ENCODE measurements around the gene NSF.
"Not testable (repeated sequence)": the region's sequence is repeated elsewhere in the genome, so short reads cannot be mapped to it uniquely, and the experiment has no call there.

The NSF gene

DNA sequence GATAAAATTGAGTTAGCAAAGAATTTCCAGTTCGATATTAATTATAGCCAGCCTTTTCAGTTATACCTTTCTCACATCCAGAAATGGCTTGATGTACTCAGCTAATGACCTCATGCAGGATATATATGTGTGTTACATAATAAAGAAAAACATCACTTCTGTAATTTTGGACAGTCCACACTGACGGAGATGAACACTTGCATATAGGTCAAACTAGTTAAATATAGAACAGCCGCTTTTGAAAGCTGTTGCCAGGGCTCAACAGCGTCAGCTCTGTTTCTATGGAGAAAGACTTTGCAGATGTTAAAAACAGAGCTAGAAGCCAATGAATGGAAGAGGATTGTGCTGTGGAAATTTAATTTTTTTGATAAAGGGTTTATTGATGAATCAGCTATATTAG lies 94.8 kb downstream of the NSF start:
- H2AFZ ChIP-seq (ENCODE audit: low read depth, low read length); H4K20me1 ChIP-seq (ENCODE audit: insufficient read depth, low read length); H3K9me3 ChIP-seq (ENCODE audit: insufficient read depth, low read length); H3K4me1 ChIP-seq (ENCODE audit: low read length); H3K9ac ChIP-seq (ENCODE audit: low read length); H3K36me3 ChIP-seq (replicated peaks; ENCODE audit: low read depth, low read length); H3K4me2 ChIP-seq (ENCODE audit: low read length); H3K4me3 ChIP-seq (ENCODE audit: low read length); H3K79me2 ChIP-seq (ENCODE audit: low read length); H3K27me3 ChIP-seq (ENCODE audit: low read depth, low read length); H3K27ac ChIP-seq (ENCODE audit: low read length): not testable (repeated sequence)

DNA sequence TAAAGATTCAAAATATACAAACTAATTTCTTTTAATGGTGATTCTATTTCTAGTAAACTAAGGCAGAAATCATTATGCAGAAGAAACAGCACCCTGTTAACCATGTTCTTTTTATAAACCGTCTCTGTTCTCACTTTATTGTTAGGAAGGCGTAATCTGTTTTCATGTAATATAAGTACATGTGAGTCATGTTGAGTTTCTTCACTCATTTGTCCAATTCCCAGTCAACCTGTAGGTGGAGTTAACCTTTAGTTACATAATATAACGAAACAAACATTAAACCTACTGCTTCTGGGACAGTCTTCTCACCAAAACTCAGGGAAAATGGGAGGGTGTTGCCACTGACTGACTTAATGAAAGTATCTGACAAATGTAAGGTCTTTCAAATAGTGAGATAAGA lies 101.7 kb downstream of the NSF start:
- H3K4me3 ChIP-seq (ENCODE audit: low read length); H3K36me3 ChIP-seq (replicated peaks; ENCODE audit: low read depth, low read length); H4K20me1 ChIP-seq (ENCODE audit: insufficient read depth, low read length); H3K4me1 ChIP-seq (ENCODE audit: low read length); H2AFZ ChIP-seq (ENCODE audit: low read depth, low read length); H3K27me3 ChIP-seq (ENCODE audit: low read depth, low read length); H3K9me3 ChIP-seq (ENCODE audit: insufficient read depth, low read length); H3K4me2 ChIP-seq (ENCODE audit: low read length); H3K79me2 ChIP-seq (ENCODE audit: low read length); H3K9ac ChIP-seq (ENCODE audit: low read length): not testable (repeated sequence)
- peak overlapping the region; percentile 50 for H3K27ac ChIP-seq (ENCODE audit: low read length)

DNA sequence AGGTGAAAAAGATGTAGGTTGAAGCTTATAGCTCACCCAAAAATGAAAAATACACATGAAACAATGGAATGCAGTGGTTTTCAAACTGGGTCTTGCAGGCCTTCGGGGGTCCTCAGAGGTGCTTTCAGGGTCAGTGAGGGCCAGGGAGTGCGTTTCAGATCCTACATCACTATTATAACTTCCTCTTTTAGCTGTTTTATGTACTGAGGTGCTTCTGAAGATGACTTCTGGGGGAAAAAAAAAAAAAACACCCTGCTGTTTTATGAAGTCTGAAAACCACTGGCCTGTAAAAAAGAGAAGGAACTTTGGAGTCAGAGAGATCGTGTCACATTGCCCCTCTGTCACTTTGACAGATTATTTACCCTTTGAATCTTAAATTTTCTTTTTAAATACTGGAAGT lies 102.8 kb downstream of the NSF start:
- H2AFZ ChIP-seq (ENCODE audit: low read depth, low read length); H3K36me3 ChIP-seq (replicated peaks; ENCODE audit: low read depth, low read length); H3K4me2 ChIP-seq (ENCODE audit: low read length); H3K79me2 ChIP-seq (ENCODE audit: low read length); H4K20me1 ChIP-seq (ENCODE audit: insufficient read depth, low read length); H3K4me3 ChIP-seq (ENCODE audit: low read length); H3K9ac ChIP-seq (ENCODE audit: low read length); H3K27me3 ChIP-seq (ENCODE audit: low read depth, low read length); H3K9me3 ChIP-seq (ENCODE audit: insufficient read depth, low read length); H3K4me1 ChIP-seq (ENCODE audit: low read length): not testable (repeated sequence)
- peak overlapping the region; percentile 73 for H3K27ac ChIP-seq (ENCODE audit: low read length)

DNA sequence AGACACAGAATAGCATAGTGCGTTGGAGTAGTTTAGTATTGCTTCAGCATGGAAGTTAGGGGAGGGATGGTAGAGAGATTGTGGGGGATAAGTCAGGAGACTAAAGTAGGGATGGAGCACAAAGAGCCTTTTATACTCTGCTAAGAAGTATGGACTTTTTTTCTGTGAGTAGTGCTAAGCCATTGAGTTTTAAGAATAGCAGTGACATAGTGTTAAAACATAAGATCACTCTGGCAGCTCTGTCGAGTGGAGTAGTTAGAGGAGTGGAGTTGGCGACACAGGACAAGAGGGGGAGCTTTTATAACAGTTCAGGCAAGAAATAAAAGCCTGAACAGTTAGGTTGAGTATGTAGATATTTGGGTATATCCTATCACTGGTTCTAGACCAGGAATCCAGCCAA lies 106.1 kb downstream of the NSF start:
- H3K36me3 ChIP-seq (replicated peaks; ENCODE audit: low read depth, low read length); H3K27ac ChIP-seq (ENCODE audit: low read length); H3K4me2 ChIP-seq (ENCODE audit: low read length); H3K4me1 ChIP-seq (ENCODE audit: low read length); H2AFZ ChIP-seq (ENCODE audit: low read depth, low read length); H3K27me3 ChIP-seq (ENCODE audit: low read depth, low read length); H4K20me1 ChIP-seq (ENCODE audit: insufficient read depth, low read length); H3K9ac ChIP-seq (ENCODE audit: low read length); H3K4me3 ChIP-seq (ENCODE audit: low read length); H3K9me3 ChIP-seq (ENCODE audit: insufficient read depth, low read length); H3K79me2 ChIP-seq (ENCODE audit: low read length): not testable (repeated sequence)

DNA sequence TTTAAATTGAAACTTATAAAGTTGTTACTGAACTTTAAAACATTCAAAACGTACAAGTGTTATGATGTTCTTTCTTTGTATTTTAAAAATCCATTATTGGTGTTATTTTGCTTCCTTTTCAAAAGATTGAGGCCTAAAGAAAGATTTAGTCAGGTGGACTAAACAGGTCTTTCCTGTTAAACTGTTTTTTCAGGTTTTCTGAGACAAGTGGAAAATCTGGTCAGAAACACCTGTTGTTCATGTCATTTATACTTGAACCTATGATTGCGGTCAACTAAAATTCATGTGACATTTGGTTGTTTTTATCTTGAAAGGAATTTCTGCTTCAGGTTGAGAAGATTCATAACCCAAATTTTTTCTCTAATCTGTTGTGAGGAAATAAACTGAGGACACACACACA lies 108.5 kb downstream of the NSF start:
- H3K27me3 ChIP-seq (ENCODE audit: low read depth, low read length); H3K4me1 ChIP-seq (ENCODE audit: low read length); H3K4me3 ChIP-seq (ENCODE audit: low read length); H3K27ac ChIP-seq (ENCODE audit: low read length); H3K79me2 ChIP-seq (ENCODE audit: low read length); H3K9me3 ChIP-seq (ENCODE audit: insufficient read depth, low read length); H4K20me1 ChIP-seq (ENCODE audit: insufficient read depth, low read length); H3K4me2 ChIP-seq (ENCODE audit: low read length); H3K36me3 ChIP-seq (replicated peaks; ENCODE audit: low read depth, low read length); H2AFZ ChIP-seq (ENCODE audit: low read depth, low read length); H3K9ac ChIP-seq (ENCODE audit: low read length): not testable (repeated sequence)

DNA sequence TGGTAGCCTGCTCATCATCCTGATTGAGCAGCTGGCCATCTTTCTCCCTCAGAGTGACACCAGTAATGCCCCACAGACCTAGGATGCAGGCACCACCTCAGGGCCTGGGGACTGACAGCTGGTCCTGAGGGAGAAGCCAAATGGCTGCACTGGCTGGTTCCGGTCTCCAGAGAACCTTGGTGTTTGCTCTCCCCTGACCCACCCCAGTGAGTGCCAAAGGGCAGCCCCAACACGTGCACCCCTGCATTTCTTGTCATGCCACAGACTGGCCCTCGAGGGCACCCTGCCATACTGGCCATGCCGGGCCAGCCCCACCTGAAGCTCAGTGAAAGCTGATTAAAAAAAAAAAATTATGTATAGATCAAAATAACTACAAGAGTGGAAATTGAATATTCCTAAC lies 127.5 kb downstream of the NSF start:
- Histone ChIP-seq H3K4me3 (ENCODE audit: low read length) (no peak overlapping the region), H3K27ac (ENCODE audit: low read length) (no peak overlapping the region), H4K20me1 (ENCODE audit: insufficient read depth, low read length) (no peaks in the 10 kb centered on the region), H3K79me2 (ENCODE audit: low read length) (no peaks in the 10 kb centered on the region), H3K4me1 (ENCODE audit: low read length) (peaks cover 10% of the 10 kb centered on the region), H3K9ac (ENCODE audit: low read length) (no peak overlapping the region), H3K27me3 (ENCODE audit: low read depth, low read length) (no peaks in the 10 kb centered on the region), H2AFZ (ENCODE audit: low read depth, low read length) (no peak overlapping the region), H3K36me3 (replicated peaks; ENCODE audit: low read depth, low read length) (peaks cover 23% of the 10 kb centered on the region), H3K4me2 (ENCODE audit: low read length) (no peak overlapping the region), H3K9me3 (ENCODE audit: insufficient read depth, low read length) (no peaks in the 10 kb centered on the region)
- TF ChIP-seq EZH2phosphoT487 (IDR thresholded peaks at IDR 0.05; ENCODE audit: low read depth): no peak
- TF ChIP-seq, protein P1, sequence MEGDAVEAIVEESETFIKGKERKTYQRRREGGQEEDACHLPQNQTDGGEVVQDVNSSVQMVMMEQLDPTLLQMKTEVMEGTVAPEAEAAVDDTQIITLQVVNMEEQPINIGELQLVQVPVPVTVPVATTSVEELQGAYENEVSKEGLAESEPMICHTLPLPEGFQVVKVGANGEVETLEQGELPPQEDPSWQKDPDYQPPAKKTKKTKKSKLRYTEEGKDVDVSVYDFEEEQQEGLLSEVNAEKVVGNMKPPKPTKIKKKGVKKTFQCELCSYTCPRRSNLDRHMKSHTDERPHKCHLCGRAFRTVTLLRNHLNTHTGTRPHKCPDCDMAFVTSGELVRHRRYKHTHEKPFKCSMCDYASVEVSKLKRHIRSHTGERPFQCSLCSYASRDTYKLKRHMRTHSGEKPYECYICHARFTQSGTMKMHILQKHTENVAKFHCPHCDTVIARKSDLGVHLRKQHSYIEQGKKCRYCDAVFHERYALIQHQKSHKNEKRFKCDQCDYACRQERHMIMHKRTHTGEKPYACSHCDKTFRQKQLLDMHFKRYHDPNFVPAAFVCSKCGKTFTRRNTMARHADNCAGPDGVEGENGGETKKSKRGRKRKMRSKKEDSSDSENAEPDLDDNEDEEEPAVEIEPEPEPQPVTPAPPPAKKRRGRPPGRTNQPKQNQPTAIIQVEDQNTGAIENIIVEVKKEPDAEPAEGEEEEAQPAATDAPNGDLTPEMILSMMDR (IDR thresholded peaks at IDR 0.05; ENCODE audit: low read depth, low read length): no peak

Measured in OCI-LY3 (cell line).